NCI-H1694 treated with DMSO at 0.1 percent for 48 hours (cell line): ENCODE measurements around the gene HYI.

Source experiments
- DNase-seq: peaks from one replicate; lab custom pipeline; 2025; lab: John Stamatoyannopoulos, UW

The HYI gene

GRCh38 chr1:43444151-43444828 lies 9.4 kb downstream of the HYI start:
- DNase-seq: no peak

DNA sequence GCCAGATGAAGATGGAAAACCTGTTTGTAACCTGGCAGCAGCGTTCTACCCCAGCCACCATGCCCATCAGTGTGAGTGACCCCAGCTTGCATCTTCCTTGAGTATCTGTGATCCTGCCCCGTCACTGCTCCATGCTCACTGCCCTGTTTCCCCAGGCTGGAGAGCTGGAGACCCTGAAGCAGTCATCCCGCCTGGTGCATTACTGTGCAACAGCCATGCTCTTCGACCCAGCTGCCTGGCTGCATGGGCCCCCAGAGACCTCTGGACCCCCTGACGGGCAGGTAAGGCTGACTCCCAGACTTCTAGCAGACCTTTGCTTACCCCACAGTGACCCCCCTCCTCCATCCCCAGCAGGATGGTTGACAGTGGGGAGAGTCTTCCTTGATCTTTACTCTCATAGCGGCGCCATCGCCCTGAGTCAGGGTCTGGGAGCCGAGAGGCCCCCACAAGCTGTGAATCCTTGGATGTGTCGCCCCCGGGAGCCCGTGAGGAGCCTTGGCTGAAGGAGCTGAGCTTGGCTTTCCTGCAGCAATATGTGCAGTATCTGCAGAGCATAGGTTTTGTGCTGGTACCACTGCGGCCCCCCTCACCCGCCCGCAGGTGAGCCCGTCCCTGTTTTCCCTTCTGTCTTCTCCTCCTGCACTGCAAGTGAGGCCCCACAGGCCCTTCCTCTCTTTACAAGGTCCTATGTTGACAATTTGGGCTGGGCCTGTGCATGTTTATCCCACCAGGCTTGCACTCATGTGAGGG lies 10.4 kb downstream of the HYI start:
- no peak for DNase-seq

GRCh38 chr1:43442756-43443155 lies 11.0 kb downstream of the HYI start:
- no peak for DNase-seq

GRCh38 chr1:43441894-43442637 lies 11.7 kb downstream of the HYI start:
- DNase-seq: no peak

DNA sequence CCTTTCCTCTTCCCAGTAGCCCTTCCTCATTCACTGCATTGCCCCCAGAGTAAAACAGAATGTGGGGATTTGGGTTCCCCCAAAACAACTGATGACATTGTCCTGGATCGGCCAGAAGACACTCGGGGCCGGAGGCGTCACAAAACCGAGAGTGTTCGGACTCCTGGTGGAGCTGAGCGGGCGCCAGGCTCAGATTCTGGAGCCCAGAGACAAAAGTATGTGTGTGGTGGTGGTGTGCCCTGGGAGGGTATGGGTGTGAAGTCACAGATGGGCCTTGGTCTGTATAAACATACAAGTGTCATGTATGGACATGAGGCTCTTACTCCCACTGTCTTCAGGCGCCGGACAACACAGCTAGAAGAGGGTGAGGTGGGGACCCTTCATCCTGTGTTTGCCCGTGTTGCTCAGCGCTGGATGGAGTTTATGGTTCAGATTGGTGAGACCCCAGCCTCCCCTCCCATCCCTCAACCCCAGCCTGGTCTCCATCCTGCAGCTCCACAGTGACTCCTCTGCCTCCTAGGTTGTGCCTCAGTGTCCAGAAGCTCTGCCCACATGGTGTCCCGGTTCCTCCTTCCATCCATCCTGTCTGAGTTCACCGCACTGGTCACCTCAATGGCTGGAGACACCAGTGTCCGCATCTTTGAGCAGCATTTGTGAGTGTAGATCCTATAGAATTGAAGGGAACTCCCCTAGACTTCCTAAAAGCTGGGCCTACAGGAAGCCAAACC lies 12.4 kb downstream of the HYI start:
- no peak for DNase-seq

DNA sequence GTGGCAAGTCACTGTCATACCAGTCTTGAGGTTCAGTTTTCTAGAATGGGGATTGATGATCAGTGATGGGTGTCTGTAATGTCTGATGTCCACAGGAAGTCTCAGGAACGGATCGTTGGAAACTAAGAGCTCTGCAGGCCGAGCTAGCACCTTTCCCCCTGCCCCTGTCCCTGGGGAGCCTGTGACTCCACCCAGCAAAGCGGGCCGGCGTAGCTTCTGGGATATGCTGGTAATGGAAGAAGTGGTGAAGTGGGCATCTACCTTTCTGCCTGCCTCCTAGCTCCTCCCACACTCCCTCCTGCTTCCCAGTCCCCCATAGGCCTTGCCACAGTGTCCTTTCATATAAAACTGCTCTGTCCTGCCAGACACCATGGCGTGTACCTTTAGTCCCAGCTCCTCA lies 13.4 kb downstream of the HYI start:
- DNase-seq: no peak

DNA sequence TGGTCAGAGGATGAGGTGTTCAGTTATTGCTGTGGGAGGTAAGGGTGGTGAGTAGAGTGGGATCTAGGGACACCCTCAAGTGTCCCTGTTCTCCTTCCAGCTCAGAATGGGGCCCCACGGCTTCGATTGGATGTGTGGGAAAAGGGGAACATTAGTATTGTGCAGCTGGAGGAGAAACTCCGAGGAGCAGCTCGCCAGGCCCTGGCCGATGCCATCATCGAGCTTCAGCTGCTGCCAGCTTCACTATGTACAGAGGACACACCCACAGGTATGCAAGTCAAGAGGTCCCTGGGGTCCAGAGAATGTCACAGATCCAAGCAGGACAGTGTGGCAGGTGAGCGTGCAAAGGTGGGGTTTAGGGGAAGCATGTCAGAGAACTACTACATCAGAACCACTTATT lies 13.9 kb downstream of the HYI start:
- no peak for DNase-seq

DNA sequence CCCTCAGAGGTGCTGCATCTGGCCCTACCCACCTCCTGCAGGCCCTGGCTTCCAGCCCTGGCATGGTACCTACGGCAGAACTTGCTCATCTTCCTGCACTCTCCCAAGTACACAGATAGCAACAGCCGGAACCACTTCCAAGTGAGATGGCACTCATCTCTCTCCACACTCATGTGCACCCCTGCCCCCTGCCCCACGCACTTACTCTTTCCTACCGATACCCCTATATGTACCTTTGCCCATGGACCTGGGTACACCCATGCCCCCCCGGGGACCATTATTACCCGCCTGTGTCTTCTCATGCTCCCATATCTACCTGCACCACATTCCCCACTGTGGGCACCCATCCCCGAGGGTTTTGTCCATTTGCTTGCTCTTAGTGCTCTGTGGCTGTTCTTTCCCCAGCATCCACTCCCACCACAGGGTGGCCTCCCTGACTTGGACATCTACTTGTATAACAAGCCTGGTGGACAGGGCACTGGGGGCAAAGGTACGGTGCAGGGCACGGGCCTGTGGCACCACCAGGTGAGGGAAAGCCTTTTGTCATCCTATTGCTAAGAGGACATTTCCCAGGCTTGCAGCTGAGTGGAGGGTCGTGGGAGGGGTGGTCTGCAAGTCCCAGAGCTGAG lies 14.7 kb downstream of the HYI start:
- no peak for DNase-seq

DNA sequence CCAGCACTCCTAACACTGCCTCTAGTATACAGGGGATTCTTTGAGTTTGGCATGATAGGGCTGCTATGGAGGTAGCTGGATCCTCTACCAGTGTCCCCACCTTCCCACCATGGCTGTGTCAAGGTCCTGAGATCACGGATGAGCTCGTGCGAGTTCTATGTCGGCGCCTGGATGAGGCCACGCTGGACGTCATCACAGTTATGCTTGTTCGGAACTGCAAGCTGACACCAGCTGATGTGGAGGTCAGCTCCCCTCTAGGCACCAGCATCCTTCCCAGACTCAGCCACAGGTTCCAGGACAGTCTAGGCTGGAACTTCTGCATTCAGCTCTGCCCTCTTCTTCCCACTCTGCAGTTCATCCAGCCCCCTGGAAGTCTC lies 15.2 kb downstream of the HYI start:
- DNase-seq: no peak

DNA sequence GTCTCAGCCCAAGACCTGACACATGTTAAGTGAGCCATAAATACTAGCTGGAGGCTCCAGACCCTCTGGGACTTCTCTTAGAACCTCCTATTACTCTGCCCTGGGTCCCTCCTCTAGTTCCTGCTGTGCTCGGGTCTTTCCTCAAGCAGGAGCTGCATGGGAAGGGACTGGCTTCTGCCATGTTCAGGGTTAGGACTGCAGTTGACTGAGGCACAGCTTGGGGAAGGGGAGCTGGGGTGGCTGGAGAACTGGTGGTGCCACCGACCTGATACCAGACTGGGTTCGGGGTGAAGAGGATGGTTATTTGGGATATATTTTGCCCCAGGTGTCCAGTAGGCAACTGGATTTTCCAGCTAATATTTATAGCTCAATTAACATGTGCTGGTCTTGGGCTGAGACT lies 15.7 kb downstream of the HYI start:
- DNase-seq: no peak

DNA sequence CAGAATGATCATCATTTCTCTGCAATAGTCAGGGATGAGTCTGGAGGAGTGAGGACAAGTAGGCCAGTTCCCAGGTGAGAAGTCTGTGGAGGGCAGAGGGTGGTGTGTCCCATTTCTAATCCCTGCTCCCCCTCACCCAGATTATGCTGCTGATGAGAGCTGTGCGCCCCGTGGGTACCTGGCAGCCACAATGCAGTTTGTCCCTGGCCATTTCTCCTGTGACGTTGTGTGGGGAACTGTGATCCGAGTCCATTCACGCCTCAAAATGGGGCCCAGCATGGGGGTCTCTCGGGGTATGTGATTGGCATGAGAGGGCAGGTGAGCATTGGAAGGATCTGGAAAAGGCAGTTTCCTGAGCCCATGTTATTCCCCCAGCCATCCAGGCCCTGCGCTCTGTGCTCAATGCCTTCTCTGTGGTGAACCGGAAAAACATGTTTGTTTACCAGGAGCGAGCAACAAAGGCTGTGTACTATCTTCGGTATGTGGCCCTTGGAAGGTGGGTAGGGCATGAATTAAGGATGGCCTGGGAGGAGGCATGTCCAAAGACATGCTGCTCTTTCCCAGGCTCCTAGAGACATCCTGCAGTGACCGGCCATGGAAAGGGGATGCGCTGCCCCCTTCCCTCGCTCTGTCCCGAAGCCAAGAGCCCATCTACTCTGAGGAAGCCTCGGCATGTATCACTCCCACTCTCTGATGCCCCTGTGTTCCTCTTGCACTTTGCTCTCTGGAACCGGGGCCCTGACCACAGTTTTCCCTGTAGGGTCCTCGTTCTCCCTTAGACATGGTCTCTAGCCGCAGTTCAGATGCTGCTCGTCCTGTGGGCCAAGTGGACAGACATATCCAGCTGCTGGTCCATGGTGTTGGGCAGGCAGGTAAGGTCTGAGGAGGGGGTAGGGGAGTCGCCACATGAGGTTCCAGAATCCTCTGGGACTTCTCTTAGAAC lies 16.4 kb downstream of the HYI start:
- DNase-seq: no peak

- DNase-seq: no peak
Observed at GRCh38 chr1:43436371-43436770, 17.4 kb downstream of the HYI start.

DNA sequence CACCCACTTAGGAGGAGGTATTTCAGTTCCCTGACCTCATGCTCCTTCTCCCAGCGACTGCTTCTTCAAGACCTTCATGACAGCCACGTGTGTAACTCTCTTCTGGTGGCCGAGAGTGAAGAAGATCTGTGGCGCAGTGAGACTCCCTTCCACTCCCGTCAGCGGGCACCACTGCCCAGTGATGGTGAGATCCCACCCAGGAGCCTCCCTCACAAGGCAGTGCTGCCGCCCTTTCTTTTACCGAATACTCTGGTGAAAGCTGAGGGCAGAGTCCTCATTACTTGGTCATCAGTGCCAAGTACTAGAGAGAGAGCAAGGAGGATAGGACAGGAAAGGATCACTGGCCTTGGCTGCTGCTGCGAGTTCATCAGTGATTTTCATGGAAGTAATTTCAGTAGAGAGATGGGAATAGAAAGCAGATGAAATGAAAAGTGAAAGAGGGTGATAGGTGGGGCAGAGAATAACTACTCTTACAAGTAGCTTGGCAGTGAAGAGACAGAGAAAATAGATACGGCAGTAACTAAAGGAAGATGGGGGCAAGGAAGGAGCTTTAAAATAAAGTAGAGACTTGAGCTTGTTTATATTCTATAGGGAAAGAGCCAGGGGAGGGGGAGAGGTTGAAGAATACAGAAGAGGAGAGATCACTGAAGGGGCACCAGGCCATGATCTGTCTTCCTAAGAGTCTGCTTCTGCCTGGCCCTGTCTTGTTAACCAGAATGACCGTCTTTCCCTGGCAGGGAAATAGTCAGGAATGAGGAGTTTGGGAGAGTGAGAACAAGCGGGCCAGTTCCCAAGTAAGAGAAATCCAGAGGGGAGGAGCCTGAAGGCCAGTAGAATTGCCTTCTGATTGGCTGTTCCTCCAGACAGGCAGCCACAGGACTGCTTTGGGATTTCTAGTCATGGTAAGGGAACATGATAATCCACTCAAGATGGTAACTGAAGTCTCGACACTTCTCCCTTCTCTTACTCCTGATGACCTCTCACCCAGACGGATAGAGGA lies 18.3 kb downstream of the HYI start:
- no peak for DNase-seq

DNA sequence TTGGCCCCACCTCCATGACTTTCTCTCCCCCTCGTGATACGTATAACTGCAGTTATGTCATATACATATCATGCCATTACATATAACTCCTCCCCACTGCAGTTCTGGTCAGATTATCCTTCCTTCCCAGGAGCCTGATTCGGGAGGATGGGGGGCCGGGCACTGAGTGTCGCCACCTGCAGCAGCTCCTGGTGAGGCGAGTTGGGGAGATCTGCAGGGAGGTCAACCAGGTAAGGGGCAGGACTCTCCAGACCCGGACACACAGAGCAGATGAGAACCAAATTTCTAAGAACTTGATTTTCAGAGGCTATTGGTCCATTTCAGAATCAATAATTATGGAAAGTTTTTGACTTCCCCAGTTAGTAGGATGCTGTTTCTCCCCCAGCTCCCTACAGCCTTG lies 19.5 kb downstream of the HYI start:
- no peak for DNase-seq

DNA sequence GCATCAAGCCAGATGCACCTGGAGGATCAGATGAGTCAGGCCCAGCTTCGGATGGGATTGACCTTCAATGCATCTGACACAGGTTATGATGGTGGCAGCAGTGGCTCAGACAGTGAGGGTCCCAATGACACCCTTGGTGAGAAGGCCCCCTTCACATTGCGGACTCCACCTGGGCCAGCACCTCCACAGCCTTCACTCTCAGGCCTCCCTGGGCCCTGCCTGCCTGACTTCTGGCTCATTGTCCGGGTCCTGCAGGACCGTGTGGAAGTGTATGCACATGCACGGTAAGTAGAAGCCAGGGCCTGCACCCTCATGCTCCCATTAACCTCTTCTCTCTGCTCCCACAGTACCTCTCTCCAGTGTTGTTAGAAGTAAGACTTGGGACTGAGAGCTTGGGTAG lies 20.8 kb downstream of the HYI start:
- no peak for DNase-seq

DNA sequence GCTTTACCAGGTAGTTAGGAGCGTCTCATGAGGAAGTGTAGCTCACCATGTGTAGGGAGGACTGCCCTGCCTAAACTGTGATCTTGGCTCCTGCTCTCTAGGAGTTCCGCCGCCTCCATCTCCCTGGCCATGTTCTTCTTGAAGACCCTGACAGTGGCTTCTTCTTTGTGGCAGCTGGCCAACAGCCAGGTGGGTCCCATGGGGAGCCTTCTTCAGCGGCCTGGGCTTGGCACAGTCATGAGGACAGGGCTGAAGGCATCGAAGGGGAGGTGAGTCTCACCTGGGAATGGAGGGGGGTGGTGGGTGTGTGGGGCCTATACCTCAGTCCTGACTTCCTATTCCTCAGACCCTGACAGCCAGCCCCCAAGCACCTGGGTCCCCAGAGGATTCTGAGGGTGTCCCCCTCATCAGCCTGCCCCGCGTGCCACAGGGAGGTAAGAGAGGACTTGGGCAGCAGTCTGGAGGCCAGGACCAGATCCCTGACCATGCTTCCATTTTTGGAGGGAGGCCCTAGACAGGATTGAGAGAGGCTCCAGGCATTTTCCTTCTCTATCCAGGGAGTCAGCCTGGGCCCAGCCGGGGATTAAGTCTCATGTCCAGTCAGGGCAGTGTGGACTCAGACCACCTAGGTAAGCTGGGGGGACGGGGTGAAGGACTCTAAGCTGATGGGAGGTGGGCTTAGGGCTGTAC lies 21.4 kb downstream of the HYI start:
- no peak for DNase-seq

- no peak for DNase-seq
Observed at GRCh38 chr1:43431676-43432075, 22.1 kb downstream of the HYI start.

DNA sequence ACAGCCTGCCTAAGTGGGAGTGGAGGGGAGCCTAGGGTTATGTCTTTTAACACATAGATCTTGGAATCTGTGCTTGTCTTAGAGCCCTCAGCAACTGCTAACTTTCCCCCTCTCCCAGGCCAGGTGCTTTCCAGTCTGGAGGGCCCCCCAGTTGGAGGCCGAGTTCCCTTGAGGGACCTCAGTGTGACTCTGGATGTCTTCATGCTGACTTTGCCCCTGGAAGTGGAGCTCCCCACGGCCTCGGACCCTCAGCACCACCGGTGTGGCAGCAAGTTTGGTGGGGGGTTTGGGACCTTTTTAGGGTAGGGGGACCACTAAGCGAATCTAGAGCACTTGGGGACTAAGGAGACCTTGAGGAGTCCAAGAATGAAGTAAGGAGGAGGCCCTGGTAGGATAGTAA lies 22.9 kb downstream of the HYI start:
- DNase-seq: no peak

- no peak for DNase-seq
Observed at GRCh38 chr1:43427941-43428340, 25.8 kb downstream of the HYI start.
